IPS-18c (cell line): ENCODE results near the gene CCL8.

Experiments
- H3K4me3 ChIP-seq: 2 replicates; pipeline ENCODE4 v1.7.0; 2013; ENCODE audit warnings: low read depth, mild to moderate bottlenecking, low read length, moderate library complexity; ENCODE audit not compliant: insufficient read depth
- H3K9me3 ChIP-seq: one replicate; pipeline ENCODE4 v1.6.1; 2013; ENCODE audit warnings: mild to moderate bottlenecking, low read length, moderate library complexity; ENCODE audit not compliant: control insufficient read depth, insufficient read depth

CCL8 gene

DNA sequence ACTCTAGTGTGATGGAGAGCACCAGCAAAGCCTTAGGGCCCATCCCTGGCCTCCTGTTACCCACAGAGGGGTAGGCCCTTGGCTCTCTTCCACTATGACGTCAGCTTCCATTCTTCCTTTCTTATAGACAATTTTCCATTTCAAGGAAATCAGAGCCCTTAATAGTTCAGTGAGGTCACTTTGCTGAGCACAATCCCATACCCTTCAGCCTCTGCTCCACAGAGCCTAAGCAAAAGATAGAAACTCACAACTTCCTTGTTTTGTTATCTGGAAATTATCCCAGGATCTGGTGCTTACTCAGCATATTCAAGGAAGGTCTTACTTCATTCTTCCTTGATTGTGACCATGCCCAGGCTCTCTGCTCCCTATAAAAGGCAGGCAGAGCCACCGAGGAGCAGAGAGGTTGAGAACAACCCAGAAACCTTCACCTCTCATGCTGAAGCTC, at the start of gene CCL8:
Gene CCL8, plus strand, starts transcription at position 397 of the 445 bp plus-strand sequence. CDS start 67 bp downstream, outside the sequence.
- Histone ChIP-seq H3K4me3 (no peak within 1 kb of the TSS), H3K9me3 (no peaks in the 10 kb centered on the region)

GRCh38 chr17:34269969-34270368, 49.3 kb upstream of the CCL8 start, which contains the start of gene CCL7:
Gene CCL7, plus strand, starts transcription at chr17:34270221. Its CDS starts 70 bp downstream, at chr17:34270291.
- H3K4me3 ChIP-seq, result no peak within 1 kb of the TSS

DNA sequence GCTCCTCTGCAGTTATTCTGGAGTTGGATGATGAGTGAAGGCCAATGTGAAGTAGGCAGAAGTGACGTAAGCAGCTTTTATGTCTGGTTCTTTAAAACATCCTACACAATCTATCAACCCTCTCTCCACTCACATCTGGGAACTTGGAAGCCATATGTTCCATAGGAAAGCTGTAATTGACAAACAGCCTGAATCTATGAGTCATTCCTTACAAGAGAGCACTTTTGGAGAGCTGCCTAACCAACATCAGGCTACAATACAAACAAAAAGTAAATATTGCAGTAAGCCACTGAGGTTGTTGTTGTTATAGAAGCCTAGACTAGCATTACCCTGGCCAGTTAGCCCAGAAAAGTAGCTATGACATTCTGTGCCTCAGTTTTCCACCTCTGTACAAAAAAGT, 43.4 kb upstream of the CCL8 start:
- no peaks in the 10 kb centered on the region for H3K9me3 ChIP-seq

More at GRCh38 chr17:34269969-34270368, 49.3 kb upstream of the CCL8 start, which contains the start of gene CCL7:
- peaks cover 2% of the 10 kb centered on the region for H3K9me3 ChIP-seq

DNA sequence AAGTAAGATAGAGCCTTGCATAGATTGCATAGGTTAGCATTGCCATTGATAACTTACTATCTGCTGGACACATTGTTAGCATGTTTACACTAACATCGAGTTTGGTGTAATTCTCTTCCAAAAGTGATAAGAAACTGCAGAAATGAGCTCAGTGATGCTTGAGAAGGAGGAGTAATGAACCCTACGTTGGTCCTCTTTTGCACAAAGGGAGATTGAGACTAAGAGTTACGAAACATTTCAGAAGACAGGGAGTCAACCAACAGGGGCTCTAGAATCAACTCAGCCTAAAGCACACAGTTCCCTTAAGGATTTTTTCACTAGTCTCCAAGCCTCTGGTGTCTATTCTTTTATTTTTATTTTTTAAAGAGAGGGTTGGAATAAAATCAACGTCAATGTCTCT, 42.4 kb upstream of the CCL8 start:
- H3K4me3 ChIP-seq, result no peak overlapping the region

More for the DNA sequence above, 43.4 kb upstream of the CCL8 start:
- H3K4me3 ChIP-seq, result no peak overlapping the region

GRCh38 chr17:34283571-34283970, 35.7 kb upstream of the CCL8 start:
- Histone ChIP-seq H3K4me3 (no peak overlapping the region), H3K9me3 (no peaks in the 10 kb centered on the region)

More for the DNA sequence above, 42.4 kb upstream of the CCL8 start:
- H3K9me3 ChIP-seq, result no peaks in the 10 kb centered on the region

DNA sequence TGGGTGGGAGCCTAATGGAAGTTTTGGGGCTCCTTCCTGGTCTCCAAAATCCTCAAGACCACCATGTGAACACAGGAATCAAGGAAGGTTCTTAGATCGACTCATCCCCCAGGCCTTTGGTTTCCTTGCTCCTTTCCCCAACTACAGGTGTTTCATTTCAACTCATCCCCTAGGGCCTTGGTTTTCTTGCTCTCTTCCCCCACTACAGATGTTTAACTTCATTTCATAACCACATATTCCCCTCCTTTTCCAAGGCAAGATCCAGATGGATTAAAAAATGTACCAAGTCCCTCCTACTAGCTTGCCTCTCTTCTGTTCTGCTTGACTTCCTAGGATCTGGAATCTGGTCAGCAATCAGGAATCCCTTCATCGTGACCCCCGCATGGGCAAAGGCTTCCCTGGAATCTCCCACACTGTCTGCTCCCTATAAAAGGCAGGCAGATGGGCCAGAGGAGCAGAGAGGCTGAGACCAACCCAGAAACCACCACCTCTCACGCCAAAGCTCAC, 33.9 kb upstream of the CCL8 start, which contains the start of gene CCL11:
Gene CCL11, plus strand, starts transcription at position 457 of the 507 bp plus-strand sequence. CDS start 67 bp downstream, outside the sequence.
- Histone ChIP-seq H3K9me3 (no peaks in the 10 kb centered on the region), H3K4me3 (no peak within 1 kb of the TSS)

DNA sequence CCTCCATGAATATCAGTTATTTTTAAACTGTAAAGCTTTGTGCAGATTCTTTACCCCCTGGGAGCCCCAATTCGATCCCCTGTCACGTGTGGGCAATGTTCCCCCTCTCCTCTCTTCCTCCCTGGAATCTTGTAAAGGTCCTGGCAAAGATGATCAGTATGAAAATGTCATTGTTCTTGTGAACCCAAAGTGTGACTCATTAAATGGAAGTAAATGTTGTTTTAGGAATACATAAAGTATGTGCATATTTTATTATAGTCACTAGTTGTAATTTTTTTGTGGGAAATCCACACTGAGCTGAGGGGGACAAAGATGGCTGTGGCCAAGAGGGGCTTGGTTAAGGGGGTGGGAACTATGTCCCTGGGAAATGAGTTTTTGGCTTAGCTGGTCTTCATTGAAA, 31.4 kb upstream of the CCL8 start:
- no peak overlapping the region for H3K4me3 ChIP-seq
- no peaks in the 10 kb centered on the region for H3K9me3 ChIP-seq

DNA sequence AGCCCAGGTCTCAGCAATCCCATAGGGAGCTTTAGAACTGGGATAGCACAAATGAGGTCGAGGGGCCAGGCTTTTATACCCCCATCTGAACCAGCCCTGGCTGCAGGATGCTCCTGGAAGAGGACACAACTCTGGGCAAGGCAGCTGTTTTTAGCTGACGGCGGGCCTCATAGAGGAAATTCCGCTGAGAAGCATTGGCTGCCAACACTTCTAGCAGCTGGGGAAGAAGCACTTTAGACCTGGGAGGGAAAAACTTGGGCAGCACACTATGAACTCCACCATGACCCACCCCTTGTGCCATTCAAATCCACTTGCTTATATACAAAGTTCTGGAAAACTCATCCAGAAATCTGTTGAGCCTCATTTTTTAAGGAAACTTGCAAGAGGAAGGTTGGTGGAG, 28.6 kb upstream of the CCL8 start:
- H3K9me3 ChIP-seq, result no peaks in the 10 kb centered on the region
- H3K4me3 ChIP-seq, result no peak overlapping the region

DNA sequence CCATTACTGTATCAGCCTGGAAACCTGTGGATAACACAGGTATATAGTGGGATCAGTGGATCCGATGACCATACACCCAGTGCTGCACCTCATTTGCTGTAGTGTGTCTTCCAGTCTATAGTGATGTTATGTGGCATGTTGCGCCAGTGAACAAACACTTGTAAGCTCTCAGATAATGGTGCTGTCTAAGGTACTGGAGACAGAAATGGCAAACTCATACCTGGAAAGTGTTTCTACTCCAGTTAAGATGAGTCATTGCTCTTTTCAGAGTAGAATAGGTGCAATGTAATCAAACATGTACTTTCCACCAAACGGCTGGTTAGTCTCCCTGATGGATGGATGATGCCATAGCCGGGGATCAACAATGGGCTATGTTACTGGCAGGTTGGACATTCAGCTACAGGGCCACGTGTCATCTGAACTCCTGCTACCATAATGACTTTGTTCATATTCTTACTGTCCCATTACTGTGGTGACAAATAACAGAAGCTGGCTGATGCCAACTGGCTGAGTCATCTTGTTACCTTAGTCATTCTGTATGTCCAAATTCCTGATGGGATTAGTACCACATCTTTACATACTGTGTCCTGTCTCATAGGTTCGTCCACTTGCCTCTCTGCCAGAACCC, 27.4 kb upstream of the CCL8 start:
- Histone ChIP-seq H3K4me3 (no peak overlapping the region), H3K9me3 (no peaks in the 10 kb centered on the region)

DNA sequence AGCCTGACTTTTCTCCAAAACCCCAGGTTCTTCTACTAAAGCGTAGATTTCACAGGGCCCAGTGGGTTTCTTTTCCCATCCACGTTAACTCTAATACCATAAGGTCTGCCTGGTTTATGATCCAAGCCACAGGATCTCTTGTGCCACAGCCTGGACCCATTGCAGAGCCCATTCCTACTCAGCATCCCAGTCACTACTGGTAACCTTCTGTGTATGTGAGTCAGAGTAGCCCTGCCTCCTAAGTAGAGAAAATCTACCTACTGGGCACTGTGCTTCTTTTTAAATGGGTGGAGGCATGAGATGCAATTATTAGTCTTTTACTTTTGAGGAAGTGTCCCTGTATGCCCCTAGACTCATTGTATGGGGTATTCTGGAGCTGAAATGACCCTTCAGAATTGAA, 20.2 kb upstream of the CCL8 start:
- no peak overlapping the region for H3K4me3 ChIP-seq
- no peaks in the 10 kb centered on the region for H3K9me3 ChIP-seq

DNA sequence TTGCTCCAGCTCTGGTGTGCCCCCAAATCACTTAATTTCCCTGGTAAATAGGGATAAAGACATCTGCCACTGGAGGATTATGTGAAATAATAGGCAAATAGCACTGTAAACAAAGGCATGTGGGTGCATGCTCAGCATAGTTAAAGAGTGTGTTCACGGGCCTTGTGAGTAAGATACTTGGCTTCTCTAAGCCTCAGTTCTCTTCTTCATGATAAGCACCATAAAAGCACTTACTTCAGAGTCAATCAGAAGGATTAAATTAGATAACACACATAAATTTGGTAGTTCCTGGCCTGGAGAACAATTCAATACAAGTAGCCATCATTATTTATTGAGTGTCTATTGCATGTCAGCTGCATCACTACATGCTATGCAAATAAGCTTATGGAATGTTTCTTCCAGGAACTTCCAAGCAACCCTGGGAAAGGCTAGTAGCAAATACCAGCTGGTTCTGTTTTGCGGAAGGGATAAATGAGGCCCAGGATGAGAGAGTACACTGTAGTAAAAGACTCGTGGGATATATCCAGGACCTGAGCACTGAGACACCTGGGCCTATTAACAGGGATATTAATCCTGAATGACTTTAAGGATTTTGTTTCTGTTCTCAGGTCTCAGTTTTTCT, 19.2 kb upstream of the CCL8 start:
- Histone ChIP-seq H3K9me3 (no peaks in the 10 kb centered on the region), H3K4me3 (no peak overlapping the region)

DNA sequence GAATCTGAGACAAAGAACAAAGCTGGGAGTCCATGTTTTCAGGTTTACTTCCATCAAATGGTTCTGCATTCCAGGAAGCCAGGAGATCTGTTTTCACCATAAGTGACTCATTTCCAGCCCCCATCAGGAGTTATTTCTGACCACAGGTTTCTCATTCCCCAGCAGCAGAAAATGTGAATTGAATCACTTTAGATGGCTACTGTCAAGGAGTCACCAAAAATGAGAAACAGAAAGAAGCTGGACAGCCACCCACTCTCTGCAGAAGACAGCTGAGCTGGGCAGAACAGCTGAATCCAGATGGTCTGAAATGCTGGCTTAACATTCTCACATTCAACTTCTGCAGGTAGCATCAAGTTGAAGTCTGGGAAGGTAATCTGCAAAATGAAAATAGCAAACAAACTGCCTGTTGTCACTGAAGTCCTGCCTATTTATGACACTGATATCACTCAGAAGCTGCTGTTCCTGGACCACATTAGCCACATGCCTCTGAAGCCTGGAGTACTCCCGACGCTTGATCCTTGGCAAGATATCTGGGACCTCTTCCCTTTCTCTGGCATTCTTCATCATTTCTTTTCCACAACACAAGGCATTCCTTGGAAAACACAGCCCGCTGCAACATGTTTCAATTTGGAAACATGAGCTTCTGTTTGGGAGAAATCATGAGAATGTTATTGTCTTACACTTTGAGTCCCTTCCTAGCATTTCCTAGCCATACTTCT, 18.4 kb upstream of the CCL8 start:
- H3K4me3 ChIP-seq, result no peak overlapping the region
- H3K9me3 ChIP-seq, result no peaks in the 10 kb centered on the region

DNA sequence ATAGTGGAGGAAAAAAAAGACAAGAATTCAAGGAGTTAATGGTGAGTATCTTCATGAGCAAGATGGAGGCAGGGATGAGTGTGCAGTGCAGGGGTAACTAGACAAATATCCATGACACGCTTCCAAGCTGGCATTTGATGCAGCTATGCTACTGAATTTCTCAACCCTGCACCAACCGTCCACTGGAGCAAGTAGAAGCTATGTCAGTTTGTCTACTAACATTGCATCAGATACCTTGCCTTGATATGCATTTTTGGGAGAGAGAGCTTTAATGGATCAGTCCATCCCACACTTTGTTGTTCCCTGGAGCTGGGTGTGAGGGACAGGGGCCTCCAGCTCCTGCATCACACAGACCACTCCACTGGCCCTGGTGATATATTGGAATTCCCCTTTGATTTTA, 17.2 kb upstream of the CCL8 start:
- Histone ChIP-seq H3K9me3 (no peaks in the 10 kb centered on the region), H3K4me3 (no peak overlapping the region)

DNA sequence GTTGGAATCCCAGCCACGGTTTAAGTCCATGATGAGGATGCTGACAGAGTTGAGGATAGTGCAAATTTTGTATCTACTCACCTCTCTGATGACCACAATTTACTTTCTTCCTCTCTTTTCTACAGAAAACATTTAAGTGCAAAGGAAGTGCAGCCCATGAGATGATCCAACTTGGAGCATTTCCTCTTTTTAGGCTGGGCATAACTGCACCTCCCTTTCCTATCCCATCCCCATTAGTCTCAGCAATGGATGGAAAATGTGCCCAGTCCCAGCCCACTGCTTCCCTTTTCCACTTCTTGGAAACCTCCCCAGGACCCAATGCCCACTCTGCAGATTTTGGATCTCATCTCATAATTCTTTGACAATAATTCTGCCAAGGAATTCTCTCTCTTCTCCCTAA, 16.6 kb upstream of the CCL8 start:
- Histone ChIP-seq H3K4me3 (no peak overlapping the region), H3K9me3 (no peaks in the 10 kb centered on the region)

- no peaks in the 10 kb centered on the region for H3K9me3 ChIP-seq
- H3K4me3 ChIP-seq, result no peak overlapping the region
Observed at GRCh38 chr17:34303606-34304005, 15.6 kb upstream of the CCL8 start.

DNA sequence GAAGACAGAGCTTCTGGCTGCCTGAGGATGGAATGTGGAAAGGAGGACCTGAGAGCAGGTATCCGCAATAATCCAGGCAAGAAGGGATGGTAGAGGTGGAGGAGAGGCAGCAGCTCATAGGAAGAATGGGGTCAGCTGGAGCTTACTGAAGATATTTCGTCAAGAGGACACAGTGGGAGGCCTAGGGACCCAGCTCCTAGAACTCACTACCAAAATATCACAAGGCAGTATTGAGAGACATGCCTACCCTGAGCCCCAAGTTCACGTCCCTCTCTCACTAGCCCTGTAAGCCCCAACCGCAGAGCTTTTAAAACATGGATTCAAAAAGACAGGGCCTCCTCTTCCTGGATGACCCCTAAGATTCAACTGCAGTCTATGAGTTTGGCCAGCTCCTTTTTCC, 14.2 kb upstream of the CCL8 start:
- H3K4me3 ChIP-seq, result no peak overlapping the region
- H3K9me3 ChIP-seq, result no peaks in the 10 kb centered on the region

DNA sequence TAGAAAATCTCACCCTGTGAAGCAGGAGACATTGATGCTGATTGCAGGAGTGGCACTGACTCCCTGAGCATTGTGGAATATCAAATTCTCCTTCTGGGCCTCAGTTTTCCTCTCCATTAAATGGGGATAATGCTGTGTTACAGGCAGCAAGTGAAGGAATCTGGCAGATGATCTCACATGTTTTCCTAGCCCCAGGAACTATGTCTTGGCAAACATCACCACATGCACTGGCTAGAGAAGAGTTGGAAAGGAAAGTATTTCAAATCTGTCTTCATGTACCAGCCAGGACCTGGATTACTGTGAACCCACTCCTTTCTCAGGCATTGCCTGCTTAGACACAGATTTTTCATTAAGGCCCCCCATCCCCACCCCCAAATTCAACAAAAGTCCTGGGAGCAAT, 13.6 kb upstream of the CCL8 start:
- H3K9me3 ChIP-seq, result no peaks in the 10 kb centered on the region

GRCh38 chr17:34306466-34306865, 12.8 kb upstream of the CCL8 start:
- Histone ChIP-seq H3K9me3 (no peaks in the 10 kb centered on the region), H3K4me3 (no peak overlapping the region)

More for the DNA sequence above, 13.6 kb upstream of the CCL8 start:
- H3K4me3 ChIP-seq, result no peak overlapping the region
